ENCODE data around the gene ESRRB.

The ESRRB gene

GRCh38 chr14:76461886-76462285 lies 85.9 kb downstream of the ESRRB start:
- H3K27ac ChIP-seq (ENCODE audit: low read length): no peak overlapping the region
- no peaks in the 10 kb centered on the region for H3K4me1 ChIP-seq (ENCODE audit: control insufficient read depth in 1 of 2, insufficient read depth in 2 of 2, low read length in 2 of 2)
- no peak overlapping the region for H3K4me3 ChIP-seq (ENCODE audit: low read depth in 1 of 2, low read length in 2 of 2)
- no peaks in the 10 kb centered on the region for H3K9me3 ChIP-seq (ENCODE audit: control insufficient read depth in 1 of 2, low read length in 2 of 2)
- no peaks in the 10 kb centered on the region for H3K27me3 ChIP-seq (ENCODE audit: low read depth, low read length)
- no peaks in the 10 kb centered on the region for H3K36me3 ChIP-seq (ENCODE audit: control insufficient read depth in 1 of 2, insufficient read depth in 2 of 2, low read length in 2 of 2)

- Histone ChIP-seq H3K4me1 (ENCODE audit: control insufficient read depth in 1 of 2, insufficient read depth in 2 of 2, low read length in 2 of 2) (no peaks in the 10 kb centered on the region), H3K27me3 (ENCODE audit: low read depth, low read length) (no peaks in the 10 kb centered on the region), H3K36me3 (ENCODE audit: control insufficient read depth in 1 of 2, insufficient read depth in 2 of 2, low read length in 2 of 2) (no peaks in the 10 kb centered on the region), H3K27ac (ENCODE audit: low read length) (no peak overlapping the region), H3K9me3 (ENCODE audit: control insufficient read depth in 1 of 2, low read length in 2 of 2) (no peaks in the 10 kb centered on the region), H3K4me3 (ENCODE audit: low read depth in 1 of 2, low read length in 2 of 2) (no peak overlapping the region)
Measured at GRCh38 chr14:76462330-76462729, 86.4 kb downstream of the ESRRB start.

GRCh38 chr14:76463105-76463504 lies 87.2 kb downstream of the ESRRB start:
- Histone ChIP-seq H3K9me3 (ENCODE audit: control insufficient read depth in 1 of 2, low read length in 2 of 2) (no peaks in the 10 kb centered on the region), H3K36me3 (ENCODE audit: control insufficient read depth in 1 of 2, insufficient read depth in 2 of 2, low read length in 2 of 2) (no peaks in the 10 kb centered on the region), H3K27ac (ENCODE audit: low read length) (no peak overlapping the region), H3K4me1 (ENCODE audit: control insufficient read depth in 1 of 2, insufficient read depth in 2 of 2, low read length in 2 of 2) (no peaks in the 10 kb centered on the region), H3K4me3 (ENCODE audit: low read depth in 1 of 2, low read length in 2 of 2) (no peak overlapping the region), H3K27me3 (ENCODE audit: low read depth, low read length) (no peaks in the 10 kb centered on the region)

- Histone ChIP-seq H3K27ac (ENCODE audit: low read length) (no peak overlapping the region), H3K9me3 (ENCODE audit: control insufficient read depth in 1 of 2, low read length in 2 of 2) (no peaks in the 10 kb centered on the region), H3K36me3 (ENCODE audit: control insufficient read depth in 1 of 2, insufficient read depth in 2 of 2, low read length in 2 of 2) (no peaks in the 10 kb centered on the region), H3K27me3 (ENCODE audit: low read depth, low read length) (no peaks in the 10 kb centered on the region), H3K4me1 (ENCODE audit: control insufficient read depth in 1 of 2, insufficient read depth in 2 of 2, low read length in 2 of 2) (no peaks in the 10 kb centered on the region), H3K4me3 (ENCODE audit: low read depth in 1 of 2, low read length in 2 of 2) (no peak overlapping the region)
Measured at GRCh38 chr14:76464856-76465255, 88.9 kb downstream of the ESRRB start.

DNA sequence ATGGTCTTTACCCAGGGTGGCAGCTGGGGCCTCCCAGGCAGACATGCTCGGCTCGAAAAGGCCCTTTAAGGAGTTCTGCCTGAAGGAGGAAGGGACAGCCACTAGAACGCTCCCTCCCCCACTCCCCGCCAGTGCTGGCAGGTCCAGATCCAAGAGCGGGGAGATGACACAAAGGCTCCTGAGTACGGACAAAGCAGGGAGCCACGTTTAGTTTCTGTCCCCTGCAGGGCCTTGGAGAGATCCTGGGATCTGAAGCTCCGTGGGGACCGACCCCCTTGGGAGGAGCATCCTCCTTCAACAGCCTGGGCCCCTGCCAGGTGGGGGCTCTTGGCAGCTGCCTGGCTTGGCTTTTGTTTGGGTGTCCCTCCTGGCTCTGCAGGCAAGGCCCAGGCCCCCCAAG lies 89.7 kb downstream of the ESRRB start:
- no peak overlapping the region for H3K27ac ChIP-seq (ENCODE audit: low read length)
- no peaks in the 10 kb centered on the region for H3K27me3 ChIP-seq (ENCODE audit: low read depth, low read length)
- no peak overlapping the region for H3K4me3 ChIP-seq (ENCODE audit: low read depth in 1 of 2, low read length in 2 of 2)
- H3K9me3 ChIP-seq (ENCODE audit: control insufficient read depth in 1 of 2, low read length in 2 of 2): no peaks in the 10 kb centered on the region
- H3K4me1 ChIP-seq (ENCODE audit: control insufficient read depth in 1 of 2, insufficient read depth in 2 of 2, low read length in 2 of 2): no peaks in the 10 kb centered on the region
- H3K36me3 ChIP-seq (ENCODE audit: control insufficient read depth in 1 of 2, insufficient read depth in 2 of 2, low read length in 2 of 2): no peaks in the 10 kb centered on the region

GRCh38 chr14:76467711-76468155 lies 91.8 kb downstream of the ESRRB start:
- H3K27ac ChIP-seq (ENCODE audit: low read length): no peak overlapping the region
- H3K9me3 ChIP-seq (ENCODE audit: control insufficient read depth in 1 of 2, low read length in 2 of 2): no peaks in the 10 kb centered on the region
- H3K4me3 ChIP-seq (ENCODE audit: low read depth in 1 of 2, low read length in 2 of 2): no peak overlapping the region

GRCh38 chr14:76472199-76472723 lies 96.3 kb downstream of the ESRRB start:
- no peaks in the 10 kb centered on the region for H3K27me3 ChIP-seq (ENCODE audit: low read depth, low read length)
- no peaks in the 10 kb centered on the region for H3K36me3 ChIP-seq (ENCODE audit: control insufficient read depth in 1 of 2, insufficient read depth in 2 of 2, low read length in 2 of 2)
- H3K4me3 ChIP-seq (ENCODE audit: low read depth in 1 of 2, low read length in 2 of 2): no peak overlapping the region
- no peaks in the 10 kb centered on the region for H3K9me3 ChIP-seq (ENCODE audit: control insufficient read depth in 1 of 2, low read length in 2 of 2)
- H3K4me1 ChIP-seq (ENCODE audit: control insufficient read depth in 1 of 2, insufficient read depth in 2 of 2, low read length in 2 of 2): peaks cover 0 to 10% of the 10 kb centered on the region in 2 donors
- H3K27ac ChIP-seq (ENCODE audit: low read length): no peak overlapping the region

More at GRCh38 chr14:76467711-76468155, 91.8 kb downstream of the ESRRB start:
- no peaks in the 10 kb centered on the region for H3K36me3 ChIP-seq (ENCODE audit: control insufficient read depth in 1 of 2, insufficient read depth in 2 of 2, low read length in 2 of 2)
- no peaks in the 10 kb centered on the region for H3K27me3 ChIP-seq (ENCODE audit: low read depth, low read length)
- no peaks in the 10 kb centered on the region for H3K4me1 ChIP-seq (ENCODE audit: control insufficient read depth in 1 of 2, insufficient read depth in 2 of 2, low read length in 2 of 2)

DNA sequence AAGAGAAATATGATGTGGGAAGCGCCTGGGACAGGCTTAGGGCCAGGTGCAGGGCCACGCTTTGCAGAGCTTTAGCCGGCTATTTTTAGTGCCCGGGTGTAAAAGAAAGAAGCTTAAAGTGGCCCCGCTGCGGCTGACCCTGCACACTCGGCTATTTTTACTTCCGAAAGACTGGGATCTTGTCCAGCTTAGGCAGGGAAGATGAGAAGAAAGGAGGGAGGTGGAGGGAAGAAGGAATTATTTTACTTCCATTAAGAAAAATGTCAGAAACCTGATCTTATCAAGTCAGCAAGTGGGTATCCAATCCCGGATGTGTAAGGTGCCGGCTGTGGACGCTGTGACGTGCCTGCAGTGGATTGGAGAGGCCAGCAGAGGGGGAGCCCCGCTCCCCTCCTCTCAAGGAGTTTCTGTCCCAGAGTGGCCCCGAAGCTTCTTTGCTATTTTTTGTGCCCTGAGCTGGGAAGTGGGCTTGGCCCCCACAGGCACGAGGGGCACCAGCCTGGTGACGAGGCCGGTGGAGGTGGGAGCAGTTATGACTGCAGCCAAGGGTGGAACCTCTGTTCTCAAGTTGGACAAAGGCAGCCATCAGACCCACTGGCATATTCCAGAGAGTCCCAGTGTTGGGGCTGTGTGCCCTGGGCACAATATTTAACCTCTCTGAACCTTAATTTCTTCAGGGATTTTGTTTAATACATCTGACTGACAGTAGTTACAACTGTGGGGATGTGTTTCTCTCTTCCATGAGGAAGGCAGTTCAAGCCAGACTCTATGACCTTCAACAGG lies 97.7 kb downstream of the ESRRB start:
- H3K9me3 ChIP-seq (ENCODE audit: control insufficient read depth in 1 of 2, low read length in 2 of 2): no peaks in the 10 kb centered on the region
- peak overlapping the region; percentile 26 to 49 for H3K4me3 ChIP-seq (ENCODE audit: low read depth in 1 of 2, low read length in 2 of 2)
- H3K36me3 ChIP-seq (ENCODE audit: control insufficient read depth in 1 of 2, insufficient read depth in 2 of 2, low read length in 2 of 2): no peaks in the 10 kb centered on the region
- no peaks in the 10 kb centered on the region for H3K27me3 ChIP-seq (ENCODE audit: low read depth, low read length)
- H3K4me1 ChIP-seq (ENCODE audit: control insufficient read depth in 1 of 2, insufficient read depth in 2 of 2, low read length in 2 of 2): peaks cover 0 to 10% of the 10 kb centered on the region in 2 donors
- H3K27ac ChIP-seq (ENCODE audit: low read length): no peak overlapping the region

GRCh38 chr14:76480426-76480825 lies 104.5 kb downstream of the ESRRB start:
- Histone ChIP-seq H3K27me3 (ENCODE audit: low read depth, low read length) (no peaks in the 10 kb centered on the region), H3K4me3 (ENCODE audit: low read depth in 1 of 2, low read length in 2 of 2) (no peak overlapping the region), H3K9me3 (ENCODE audit: control insufficient read depth in 1 of 2, low read length in 2 of 2) (no peaks in the 10 kb centered on the region), H3K27ac (ENCODE audit: low read length) (no peak overlapping the region), H3K36me3 (ENCODE audit: control insufficient read depth in 1 of 2, insufficient read depth in 2 of 2, low read length in 2 of 2) (no peaks in the 10 kb centered on the region), H3K4me1 (ENCODE audit: control insufficient read depth in 1 of 2, insufficient read depth in 2 of 2, low read length in 2 of 2) (no peaks in the 10 kb centered on the region)

GRCh38 chr14:76484355-76484754 lies 108.4 kb downstream of the ESRRB start:
- Histone ChIP-seq H3K4me1 (ENCODE audit: control insufficient read depth in 1 of 2, insufficient read depth in 2 of 2, low read length in 2 of 2) (no peaks in the 10 kb centered on the region), H3K36me3 (ENCODE audit: control insufficient read depth in 1 of 2, insufficient read depth in 2 of 2, low read length in 2 of 2) (no peaks in the 10 kb centered on the region), H3K9me3 (ENCODE audit: control insufficient read depth in 1 of 2, low read length in 2 of 2) (no peaks in the 10 kb centered on the region), H3K27me3 (ENCODE audit: low read depth, low read length) (no peaks in the 10 kb centered on the region), H3K27ac (ENCODE audit: low read length) (no peak overlapping the region), H3K4me3 (ENCODE audit: low read depth in 1 of 2, low read length in 2 of 2) (no peak overlapping the region)

DNA sequence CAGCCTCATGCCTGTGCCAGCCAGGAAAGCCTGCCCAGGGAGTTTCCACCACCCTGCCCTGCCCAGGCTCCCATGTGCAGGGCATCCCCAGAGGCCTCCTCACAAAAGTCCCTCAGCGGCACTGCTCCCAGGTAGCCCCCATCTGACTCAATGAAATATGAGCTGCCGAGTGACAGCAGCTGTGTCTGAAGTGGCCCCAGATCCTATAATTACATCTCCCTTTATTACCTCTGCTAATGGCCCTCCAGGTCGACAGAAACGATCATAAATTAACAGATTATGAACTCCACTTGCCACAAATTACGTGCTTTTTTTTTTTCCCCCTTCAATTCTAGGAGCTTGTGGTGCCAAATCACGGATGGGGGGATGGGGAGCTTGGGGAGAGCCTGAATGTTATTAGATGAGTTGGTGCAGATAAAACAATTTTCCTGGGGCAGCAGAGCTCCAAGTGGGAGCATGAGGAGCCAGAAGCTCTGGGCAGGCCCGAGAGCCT lies 110.4 kb downstream of the ESRRB start:
- Histone ChIP-seq H3K27ac (ENCODE audit: low read length) (no peak overlapping the region), H3K27me3 (ENCODE audit: low read depth, low read length) (no peaks in the 10 kb centered on the region), H3K9me3 (ENCODE audit: control insufficient read depth in 1 of 2, low read length in 2 of 2) (no peaks in the 10 kb centered on the region), H3K4me3 (ENCODE audit: low read depth in 1 of 2, low read length in 2 of 2) (no peak overlapping the region), H3K36me3 (ENCODE audit: control insufficient read depth in 1 of 2, insufficient read depth in 2 of 2, low read length in 2 of 2) (no peaks in the 10 kb centered on the region), H3K4me1 (ENCODE audit: control insufficient read depth in 1 of 2, insufficient read depth in 2 of 2, low read length in 2 of 2) (no peaks in the 10 kb centered on the region)
